Sigmoid colon (tissue), 3 donors: Measurements from ENCODE around the gene PLPPR2.

Experiments used
- CTCF ChIP-seq, 4 experiments: fragments of 450-650 bp in 3 of 4; fragments of 200-600 bp in 1 of 4; IDR thresholded peaks; one replicate each; pipeline ENCODE4 v1.5.1; 2016 to 2019; ENCODE audit warnings: antibody characterized with exemption in 4 of 4, mild to moderate bottlenecking in 3 of 4, moderate library complexity in 2 of 4
- POLR2A ChIP-seq, 2 donors: fragments of 450-650 bp; IDR thresholded peaks; one replicate each; pipeline ENCODE4 v1.6.1; 2016; ENCODE audit warnings: antibody characterized with exemption in 2 of 2, mild to moderate bottlenecking in 2 of 2, moderate library complexity in 2 of 2

GRCh38 chr19:11367528-11367927 lies 12.3 kb downstream of the PLPPR2 start:
- TF ChIP-seq CTCF (IDR thresholded peaks at IDR 0.05) (no peak), POLR2A (IDR thresholded peaks at IDR 0.05) (no peak)
